CD4-positive, alpha-beta T cell (primary cell): ENCODE measurements around the gene STX7. TPM values are rescaled to one million over a fixed set of nuclear protein-coding genes. Genes with fewer than 3 reads are reported as not detected.

Experiments
- ATAC-seq: fragments of 200-7000 bp; cut with Tn5 transposase; one replicate; pipeline ENCODE4 v1.10.0; 2022; ENCODE audit warnings: mild to moderate bottlenecking; ENCODE audit not compliant: poor library complexity
- CTCF ChIA-PET: fragments of 350-600 bp; sonication (Branson Sonifier 250); formaldehyde crosslinking; loops from one replicate; lab custom pipeline; 2021; ENCODE audit warnings: antibody characterized with exemption, inconsistent platforms; lab: Charles Lee
- POLR2A ChIA-PET: fragments of 350-600 bp; sonication (Branson Sonifier 250); formaldehyde crosslinking; loops from one replicate; lab custom pipeline; 2021; ENCODE audit warnings: antibody characterized with exemption, inconsistent platforms; lab: Charles Lee
- DNase-seq, 14 experiments: peaks; one replicate each; pipeline ENCODE4 v3.0.0-alpha.2; 2013 to 2020; ENCODE audit warnings: mixed read lengths in 2 of 14
- H3K27ac ChIP-seq, 2 donors: one replicate each; pipeline versions ENCODE4 v1.5.1 to v1.7.0; 2013; ENCODE audit warnings: low read length in 2 of 2, low read depth in 1 of 2, mild to moderate bottlenecking in 1 of 2
- H3K27me3 ChIP-seq, 2 experiments: 1 replicate in 1 of 2; 2 replicates in 1 of 2; pipeline versions ENCODE4 v1.6.1 to v1.7.0; 2013; ENCODE audit warnings: low read length in 2 of 2, control low read depth in 1 of 2, mild to moderate bottlenecking in 1 of 2, moderate library complexity in 1 of 2; ENCODE audit not compliant: insufficient read depth in 2 of 2, control insufficient read depth in 1 of 2
- H3K36me3 ChIP-seq: one replicate; pipeline ENCODE4 v1.6.1; 2013; ENCODE audit warnings: low read length, control low read depth; ENCODE audit not compliant: insufficient read depth
- H3K4me1 ChIP-seq: one replicate; pipeline ENCODE4 v1.6.1; 2013; ENCODE audit warnings: low read length, control low read depth; ENCODE audit not compliant: insufficient read depth
- H3K4me3 ChIP-seq: one replicate; pipeline ENCODE4 v1.5.1; 2013; ENCODE audit warnings: mild to moderate bottlenecking, low read length, moderate library complexity
- H3K9me3 ChIP-seq, 2 experiments: 1 replicate in 1 of 2; 2 replicates in 1 of 2; pipeline versions ENCODE4 v1.6.1 to v1.7.0; 2013; ENCODE audit warnings: low read length in 2 of 2, mild to moderate bottlenecking in 2 of 2, control low read depth in 1 of 2, moderate library complexity in 1 of 2; ENCODE audit not compliant: control insufficient read depth in 1 of 2, insufficient read depth in 1 of 2
- H3K27ac Mint-ChIP-seq: one replicate; pipeline ENCODE4 v1.8.0; 2020; ENCODE audit warnings: mixed read lengths
- H3K27me3 Mint-ChIP-seq: one replicate; pipeline ENCODE4 v1.8.0; 2021; ENCODE audit warnings: mixed read lengths
- H3K36me3 Mint-ChIP-seq: one replicate; pipeline ENCODE4 v1.8.0; 2021; ENCODE audit warnings: low read depth, mixed read lengths
- H3K4me1 Mint-ChIP-seq: one replicate; pipeline ENCODE4 v1.8.0; 2021; ENCODE audit warnings: low read depth, mixed read lengths
- H3K4me3 Mint-ChIP-seq: one replicate; pipeline ENCODE4 v1.8.0; 2020; ENCODE audit warnings: mild to moderate bottlenecking, mixed read lengths
- H3K9me3 Mint-ChIP-seq: one replicate; pipeline ENCODE4 v1.8.0; 2020; ENCODE audit warnings: mixed read lengths
- CTCF ChIP-seq: fragments of 200-600 bp; IDR thresholded peaks from one replicate; pipeline ENCODE4 v1.8.0; 2022; ENCODE audit warnings: antibody characterized with exemption, mild to moderate bottlenecking
- intact Hi-C, 2 experiments: fragments of 100-400 bp; cut with DNase I in 1 of 2; cut with micrococcal nuclease in 1 of 2; formaldehyde crosslinking; loops; one replicate each; pipeline versions ENCODE4 v1.15.1 to v1.9.0; 2023 to 2025; cut with DNase I, micrococcal nuclease
- total RNA-seq, 174 experiments: library from RNA in 2 of 174; stranded (reverse) in 2 of 174; gene quantifications; one replicate each; pipeline ENCODE4 v1.2.3 and lab custom pipeline; 2021 to 2026

Gene STX7
- total RNA-seq, 2 experiments from 2014 or later, result 4.3 to 5.9 TPM

GRCh38 chr6:132445201-132445951 lies 67.5 kb downstream of the STX7 start:
- intact Hi-C loops, result no loop called here
- no peak for DNase-seq
- POLR2A ChIA-PET, result interaction anchor here (1.1 kb wide), 1 partner anchor 8 kb away, joined by 3 read pairs; no protein-coding TSS in a partner anchor

GRCh38 chr6:132443206-132443605 lies 69.7 kb downstream of the STX7 start:
- CTCF ChIA-PET, result no interaction called here
- intact Hi-C loops, result no loop called here
- no peak overlapping the region for H3K27ac Mint-ChIP-seq

More at GRCh38 chr6:132445201-132445951, 67.5 kb downstream of the STX7 start:
- Histone ChIP-seq H3K27ac (no peak overlapping the region), H3K9me3 (peaks cover 4 to 8% of the 10 kb centered on the region in 2 experiments), H3K4me3 (no peak overlapping the region), H3K4me1 (no peaks in the 10 kb centered on the region), H3K36me3 (no peaks in the 10 kb centered on the region), H3K27me3 (no peaks in the 10 kb centered on the region)
- H3K36me3 Mint-ChIP-seq, result peaks cover under 1% of the 10 kb centered on the region
- peaks cover 9% of the 10 kb centered on the region for H3K9me3 Mint-ChIP-seq
- ATAC-seq, result no peak
- H3K27me3 Mint-ChIP-seq, result no peaks in the 10 kb centered on the region
- no peak overlapping the region for H3K4me3 Mint-ChIP-seq
- no peak for TF ChIP-seq CTCF
- no peak overlapping the region for H3K27ac Mint-ChIP-seq
- CTCF ChIA-PET, result no interaction called here
- H3K4me1 Mint-ChIP-seq, result no peaks in the 10 kb centered on the region

GRCh38 chr6:132430110-132430509 lies 82.8 kb downstream of the STX7 start:
- no peak for ATAC-seq
- Histone ChIP-seq H3K4me1 (no peaks in the 10 kb centered on the region), H3K27me3 (peaks cover 8% of the 10 kb centered on the region in 2 experiments), H3K36me3 (no peaks in the 10 kb centered on the region), H3K9me3 (peaks cover 0 to 5% of the 10 kb centered on the region in 2 experiments), H3K4me3 (no peak overlapping the region), H3K27ac (no peak overlapping the region)
- no peak overlapping the region for H3K27ac Mint-ChIP-seq
- H3K4me1 Mint-ChIP-seq, result no peaks in the 10 kb centered on the region
- no peaks in the 10 kb centered on the region for H3K36me3 Mint-ChIP-seq
- intact Hi-C loops, result no loop called here
- POLR2A ChIA-PET, result no interaction called here
- no peak overlapping the region for H3K4me3 Mint-ChIP-seq
- TF ChIP-seq CTCF, result no peak
- DNase-seq, result no peak
- no peaks in the 10 kb centered on the region for H3K9me3 Mint-ChIP-seq
- CTCF ChIA-PET, result no interaction called here
- H3K27me3 Mint-ChIP-seq, result peaks cover 56% of the 10 kb centered on the region

More at GRCh38 chr6:132443206-132443605, 69.7 kb downstream of the STX7 start:
- Histone ChIP-seq H3K4me3 (no peak overlapping the region), H3K27ac (no peak overlapping the region), H3K27me3 (no peaks in the 10 kb centered on the region), H3K4me1 (no peaks in the 10 kb centered on the region), H3K9me3 (peaks cover 4 to 8% of the 10 kb centered on the region in 2 experiments), H3K36me3 (no peaks in the 10 kb centered on the region)
- Mint-ChIP-seq H3K36me3 (no peaks in the 10 kb centered on the region), H3K4me3 (no peak overlapping the region), H3K9me3 (peaks cover 9% of the 10 kb centered on the region), H3K27me3 (no peaks in the 10 kb centered on the region), H3K4me1 (no peaks in the 10 kb centered on the region)
- ATAC-seq (no peak), DNase-seq (no peak)
- TF ChIP-seq CTCF, result no peak
- POLR2A ChIA-PET, result no interaction called here
